Naive thymus-derived CD4-positive, alpha-beta T cell (primary cell): Measurements from ENCODE around the gene TTC36. TPM values are rescaled to one million over a fixed set of nuclear protein-coding genes. Genes with fewer than 3 reads are reported as not detected.

Experiments
- ATAC-seq: fragments of 150-1000 bp; cut with Tn5 transposase; 2 replicates; pipeline ENCODE4 v1.10.0; 2021; ENCODE audit warnings: mild to moderate bottlenecking, moderate library complexity
- CTCF ChIA-PET: fragments of 350-600 bp; sonication (Branson Sonifier 250); formaldehyde crosslinking; loops from one replicate; lab custom pipeline; 2021; ENCODE audit warnings: antibody characterized with exemption; lab: Charles Lee
- POLR2A ChIA-PET: fragments of 350-600 bp; sonication (Branson Sonifier 250); formaldehyde crosslinking; loops from one replicate; lab custom pipeline; 2021; ENCODE audit warnings: antibody characterized with exemption, inconsistent platforms; lab: Charles Lee
- DNase-seq, 9 donors: peaks; one replicate each; pipeline versions ENCODE4 v3.0.0 to v3.0.0-alpha.2; 2020 to 2022; ENCODE audit warnings: mixed read lengths in 1 of 9
- H3K27ac ChIP-seq: one replicate; pipeline ENCODE4 v1.7.0; 2013; ENCODE audit warnings: mild to moderate bottlenecking, low read depth, low read length, moderate library complexity
- H3K27me3 ChIP-seq, 2 donors: one replicate each; pipeline ENCODE4 v1.7.0; 2013; ENCODE audit warnings: low read length in 2 of 2, mild to moderate bottlenecking in 2 of 2, moderate library complexity in 2 of 2; ENCODE audit not compliant: control insufficient read depth in 2 of 2, insufficient read depth in 2 of 2
- H3K36me3 ChIP-seq, 3 experiments: 1 replicate in 2 of 3; 2 replicates in 1 of 3; pipeline ENCODE4 v1.7.0; 2013; ENCODE audit warnings: low read length in 3 of 3, mild to moderate bottlenecking in 3 of 3, moderate library complexity in 1 of 3; ENCODE audit not compliant: insufficient read depth in 3 of 3, control insufficient read depth in 2 of 3
- H3K4me1 ChIP-seq, 2 donors: one replicate each; pipeline ENCODE4 v1.7.0; 2013; ENCODE audit warnings: low read length in 2 of 2, mild to moderate bottlenecking in 2 of 2, moderate library complexity in 1 of 2; ENCODE audit not compliant: control insufficient read depth in 2 of 2, insufficient read depth in 2 of 2
- H3K4me3 ChIP-seq: 2 replicates; pipeline ENCODE4 v1.7.0; 2013; ENCODE audit warnings: mild to moderate bottlenecking, low read length
- H3K9me3 ChIP-seq, 3 experiments: 1 replicate in 2 of 3; 2 replicates in 1 of 3; pipeline ENCODE4 v1.7.0; 2013; ENCODE audit warnings: low read length in 3 of 3; ENCODE audit not compliant: control insufficient read depth in 2 of 3
- H3K27ac Mint-ChIP-seq, 9 donors: one replicate each; pipeline ENCODE4 v1.8.0; 2020 to 2022; ENCODE audit warnings: mixed read lengths in 9 of 9, mild to moderate bottlenecking in 8 of 9, moderate library complexity in 5 of 9, inconsistent platforms in 2 of 9
- H3K27me3 Mint-ChIP-seq, 5 donors: one replicate each; pipeline ENCODE4 v1.8.0; 2021 to 2022; ENCODE audit warnings: mixed read lengths in 5 of 5, mild to moderate bottlenecking in 1 of 5
- H3K36me3 Mint-ChIP-seq, 5 donors: one replicate each; pipeline ENCODE4 v1.8.0; 2020 to 2022; ENCODE audit warnings: mixed read lengths in 5 of 5, mild to moderate bottlenecking in 3 of 5, inconsistent platforms in 1 of 5
- H3K4me1 Mint-ChIP-seq, 7 donors: one replicate each; pipeline ENCODE4 v1.8.0; 2020 to 2022; ENCODE audit warnings: mixed read lengths in 7 of 7, mild to moderate bottlenecking in 3 of 7, inconsistent platforms in 1 of 7
- H3K4me3 Mint-ChIP-seq, 10 donors: one replicate each; pipeline ENCODE4 v1.8.0; 2020 to 2022; ENCODE audit warnings: mild to moderate bottlenecking in 10 of 10, mixed read lengths in 10 of 10, moderate library complexity in 6 of 10, inconsistent platforms in 2 of 10
- H3K9me3 Mint-ChIP-seq, 11 donors: one replicate each; pipeline ENCODE4 v1.8.0; 2020 to 2022; ENCODE audit warnings: mixed read lengths in 11 of 11, mild to moderate bottlenecking in 4 of 11, inconsistent platforms in 1 of 11, moderate library complexity in 1 of 11
- intact Hi-C, 2 donors: fragments of 100-400 bp; cut with micrococcal nuclease; formaldehyde crosslinking; loops; one replicate each; pipeline ENCODE4 v1.15.1; 2023
- polyA plus RNA-seq, 2 donors: library from polyadenylated mRNA; unstranded; fragments of 300-500 nt; fragmentation: Illumina TruSeq; gene quantifications; one replicate each; pipeline ENCODE4 v1.2.3, GENCODE V29; 2021
- total RNA-seq, 6 experiments: library from RNA in 5 of 6; stranded (reverse) in 5 of 6; gene quantifications; 1 replicate in 5 of 6; 2 replicates in 1 of 6; pipeline ENCODE4 v1.2.3 and lab custom pipeline; 2021 to 2026

The TTC36 gene
- total and polyA plus RNA-seq, 7 experiments from 2014 or later = 0.29 to 2.7 (median 1.1) TPM

- no peak overlapping the region for H3K4me3 ChIP-seq
- intact Hi-C loops = no loop called here
- Mint-ChIP-seq H3K9me3 (peaks cover 0 to 4% (median 0%) of the 10 kb centered on the region in 11 donors), H3K27ac (peak overlapping the region in 2 of 9 donors; percentile 14 to 23), H3K27me3 (peaks cover 0 to 3% (median 0%) of the 10 kb centered on the region in 5 donors), H3K4me3 (no peak overlapping the region), H3K4me1 (peaks cover 11 to 27% (median 25%) of the 10 kb centered on the region in 7 donors), H3K36me3 (peaks cover 0 to 7% (median 0%) of the 10 kb centered on the region in 5 donors)
- H3K27me3 ChIP-seq = no peaks in the 10 kb centered on the region
- DNase-seq = no peak
- peaks cover 0 to 36% (median 0%) of the 10 kb centered on the region in 3 experiments for H3K36me3 ChIP-seq
- peaks cover 13 to 14% of the 10 kb centered on the region in 2 donors for H3K4me1 ChIP-seq
- POLR2A ChIA-PET = no interaction called here
- no peak overlapping the region for H3K27ac ChIP-seq
- CTCF ChIA-PET = no interaction called here
- no peaks in the 10 kb centered on the region for H3K9me3 ChIP-seq
- no peak for ATAC-seq
These were observed 6.8 kb downstream of the TTC36 start for GRCh38 chr11:118533769-118534729.

GRCh38 chr11:118535261-118535660 is 8.0 kb downstream of the TTC36 start:
- no peak overlapping the region for H3K4me3 ChIP-seq
- no peaks in the 10 kb centered on the region for H3K27me3 Mint-ChIP-seq
- no peak for DNase-seq
- CTCF ChIA-PET = no interaction called here
- peaks cover 0 to 2% (median 0%) of the 10 kb centered on the region in 11 donors for H3K9me3 Mint-ChIP-seq
- no peak for ATAC-seq
- POLR2A ChIA-PET = no interaction called here
- H3K27me3 ChIP-seq = no peaks in the 10 kb centered on the region
- H3K27ac Mint-ChIP-seq = peak overlapping the region in 1 of 9 donors; percentile 48
- H3K4me1 ChIP-seq = peaks cover under 1 to 10% of the 10 kb centered on the region in 2 donors
- peaks cover 0 to 10% (median 2%) of the 10 kb centered on the region in 5 donors for H3K36me3 Mint-ChIP-seq
- intact Hi-C loops = no loop called here
- H3K9me3 ChIP-seq = no peaks in the 10 kb centered on the region
- H3K36me3 ChIP-seq = peaks cover 0 to 39% (median 0%) of the 10 kb centered on the region in 3 experiments
- no peak overlapping the region for H3K4me3 Mint-ChIP-seq
- no peak overlapping the region for H3K27ac ChIP-seq
- peaks cover 0 to 15% (median 13%) of the 10 kb centered on the region in 7 donors for H3K4me1 Mint-ChIP-seq

GRCh38 chr11:118536726-118537125 is 9.5 kb downstream of the TTC36 start:
- Histone ChIP-seq H3K4me3 (no peak overlapping the region), H3K27ac (no peak overlapping the region), H3K9me3 (no peaks in the 10 kb centered on the region), H3K36me3 (peaks cover 0 to 41% (median 0%) of the 10 kb centered on the region in 3 experiments), H3K27me3 (no peaks in the 10 kb centered on the region), H3K4me1 (peaks cover 0 to 3% of the 10 kb centered on the region in 2 donors)
- H3K27ac Mint-ChIP-seq = no peak overlapping the region
- POLR2A ChIA-PET = interaction anchor here (0.6 kb wide), 1 partner anchor 14 kb away, joined by 5 read pairs; no protein-coding TSS in a partner anchor
- peaks cover 0 to 16% (median 7%) of the 10 kb centered on the region in 5 donors for H3K36me3 Mint-ChIP-seq
- intact Hi-C loops = no loop called here
- DNase-seq = no peak
- ATAC-seq = no peak
- H3K27me3 Mint-ChIP-seq = no peaks in the 10 kb centered on the region
- no peak overlapping the region for H3K4me3 Mint-ChIP-seq
- H3K4me1 Mint-ChIP-seq = peaks cover 0 to 8% (median 7%) of the 10 kb centered on the region in 7 donors
- no peaks in the 10 kb centered on the region for H3K9me3 Mint-ChIP-seq
- CTCF ChIA-PET = no interaction called here

GRCh38 chr11:118537409-118537980 is 10.2 kb downstream of the TTC36 start:
- no peak overlapping the region for H3K4me3 ChIP-seq
- Mint-ChIP-seq H3K4me1 (peaks cover 0 to 2% (median 0%) of the 10 kb centered on the region in 7 donors), H3K4me3 (no peak overlapping the region), H3K27me3 (no peaks in the 10 kb centered on the region), H3K36me3 (peaks cover 0 to 21% (median 7%) of the 10 kb centered on the region in 5 donors), H3K27ac (no peak overlapping the region), H3K9me3 (no peaks in the 10 kb centered on the region)
- CTCF ChIA-PET = no interaction called here
- intact Hi-C loops = no loop called here
- H3K36me3 ChIP-seq = peaks cover 0 to 41% (median 0%) of the 10 kb centered on the region in 3 experiments
- POLR2A ChIA-PET = no interaction called here
- ATAC-seq (no peak), DNase-seq (no peak)
- H3K27ac ChIP-seq = no peak overlapping the region
- no peaks in the 10 kb centered on the region for H3K9me3 ChIP-seq
- no peaks in the 10 kb centered on the region for H3K27me3 ChIP-seq
- no peaks in the 10 kb centered on the region for H3K4me1 ChIP-seq

GRCh38 chr11:118544010-118544646 is 16.9 kb downstream of the TTC36 start:
- H3K36me3 Mint-ChIP-seq = peaks cover 0 to 19% (median 10%) of the 10 kb centered on the region in 5 donors
- H3K27ac Mint-ChIP-seq = peak overlapping the region in 3 of 9 donors; percentile 44 to 65 (median 45)
- no peak overlapping the region for H3K4me3 ChIP-seq
- H3K9me3 Mint-ChIP-seq = no peaks in the 10 kb centered on the region
- DNase-seq (no peak), ATAC-seq (no peak)
- H3K4me1 ChIP-seq = no peaks in the 10 kb centered on the region
- POLR2A ChIA-PET = interaction anchor here (0.8 kb wide), 1 partner anchor 287 kb away, joined by 4 read pairs; no protein-coding TSS in a partner anchor
- intact Hi-C loops = no loop called here
- no peaks in the 10 kb centered on the region for H3K9me3 ChIP-seq
- no peaks in the 10 kb centered on the region for H3K27me3 Mint-ChIP-seq
- H3K27me3 ChIP-seq = no peaks in the 10 kb centered on the region
- no peak overlapping the region for H3K27ac ChIP-seq
- peaks cover 0 to 2% (median 0%) of the 10 kb centered on the region in 7 donors for H3K4me1 Mint-ChIP-seq
- H3K36me3 ChIP-seq = peaks cover 0 to 26% (median 0%) of the 10 kb centered on the region in 3 experiments
- CTCF ChIA-PET = no interaction called here
- no peak overlapping the region for H3K4me3 Mint-ChIP-seq

DNA sequence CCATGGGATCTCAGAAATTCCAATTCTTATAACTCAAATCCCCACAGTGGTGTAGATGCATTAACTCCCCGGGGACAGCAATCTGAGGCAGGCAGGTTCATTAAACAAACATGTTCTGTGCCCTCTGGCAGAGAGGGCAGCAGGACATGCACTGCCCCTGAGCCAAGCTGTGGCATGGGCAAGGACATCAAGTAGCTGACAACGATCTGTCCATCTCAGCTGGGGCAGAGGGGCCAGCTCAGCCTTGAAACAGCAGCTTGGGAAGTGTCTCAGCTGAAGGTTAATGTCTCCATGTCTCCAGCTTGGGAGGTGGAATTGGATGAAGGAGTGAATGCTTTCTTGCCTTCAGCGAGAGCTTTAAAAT is 17.4 kb downstream of the TTC36 start:
- peak overlapping the region in 1 of 9 donors; percentile 45 for H3K27ac Mint-ChIP-seq
- no peaks in the 10 kb centered on the region for H3K27me3 ChIP-seq
- H3K4me1 ChIP-seq = no peaks in the 10 kb centered on the region
- CTCF ChIA-PET = no interaction called here
- DNase-seq (no peak), ATAC-seq (no peak)
- no peak overlapping the region for H3K4me3 ChIP-seq
- no peak overlapping the region for H3K4me3 Mint-ChIP-seq
- no peaks in the 10 kb centered on the region for H3K9me3 ChIP-seq
- POLR2A ChIA-PET = interaction anchor here (0.8 kb wide), 1 partner anchor 288 kb away, joined by 4 read pairs; no protein-coding TSS in a partner anchor
- H3K27ac ChIP-seq = no peak overlapping the region
- H3K36me3 ChIP-seq = peaks cover 0 to 26% (median 0%) of the 10 kb centered on the region in 3 experiments
- peaks cover 0 to 2% (median 0%) of the 10 kb centered on the region in 7 donors for H3K4me1 Mint-ChIP-seq
- no peaks in the 10 kb centered on the region for H3K27me3 Mint-ChIP-seq
- intact Hi-C loops = no loop called here
- peaks cover 0 to 19% (median 10%) of the 10 kb centered on the region in 5 donors for H3K36me3 Mint-ChIP-seq
- no peaks in the 10 kb centered on the region for H3K9me3 Mint-ChIP-seq
